Fibroblast of lung (primary cell): ENCODE measurements around the gene ACTN1. TPM values are rescaled to one million over a fixed set of nuclear protein-coding genes. Genes with fewer than 3 reads are reported as not detected.
A peak's percentile ranks its signal among the peaks of the same experiment; 100 is the strongest.

ENCODE experiments used
- DNase-seq, 2 donors: peaks; one replicate each; pipeline versions ENCODE4 v3.0.0 to v3.0.0-alpha.2; 2010; ENCODE audit warnings: low read depth in 2 of 2
- H2AFZ ChIP-seq: 2 replicates; pipeline ENCODE4 v1.5.1; 2012; ENCODE audit warnings: low read length, control low read depth, inconsistent platforms
- H3K27ac ChIP-seq: 2 replicates; pipeline ENCODE4 v1.5.1; 2011; ENCODE audit warnings: low read length, control low read depth; ENCODE audit not compliant: insufficient read depth
- H3K27me3 ChIP-seq: 2 replicates; pipeline ENCODE4 v1.5.1; 2011; ENCODE audit warnings: mild to moderate bottlenecking, low read length; ENCODE audit not compliant: control insufficient read depth, insufficient read depth
- H3K36me3 ChIP-seq: 2 replicates; pipeline ENCODE4 v1.5.1; 2011; ENCODE audit warnings: low read length; ENCODE audit not compliant: control insufficient read depth, insufficient read depth
- H3K4me1 ChIP-seq: 2 replicates; pipeline ENCODE4 v1.5.1; 2011; ENCODE audit warnings: low read length; ENCODE audit not compliant: control insufficient read depth, insufficient read depth; ENCODE audit errors: extremely low read depth
- H3K4me2 ChIP-seq: 2 replicates; pipeline ENCODE4 v1.5.1; 2011; ENCODE audit warnings: low read length, control low read depth; ENCODE audit not compliant: insufficient read depth; ENCODE audit errors: extremely low read depth
- H3K4me3 ChIP-seq, 4 experiments: fragments of 200-600 bp in 1 of 4; sonication (generic) in 1 of 4; replicated peaks in 1 of 4; 2 replicates each; pipeline ENCODE4 v1.5.1; 2011 to 2016; ENCODE audit warnings: low read length in 4 of 4, low read depth in 3 of 4, mild to moderate bottlenecking in 3 of 4, control low read depth in 2 of 4, inconsistent platforms in 1 of 4, mixed read lengths in 1 of 4; ENCODE audit not compliant: insufficient read depth in 1 of 4; ENCODE audit errors: control extremely low read depth in 1 of 4
- H3K79me2 ChIP-seq: 2 replicates; pipeline ENCODE4 v1.5.1; 2012; ENCODE audit warnings: mild to moderate bottlenecking, low read length, inconsistent platforms; ENCODE audit not compliant: control insufficient read depth, insufficient read depth
- H3K9ac ChIP-seq: 2 replicates; pipeline ENCODE4 v1.5.1; 2011; ENCODE audit warnings: mild to moderate bottlenecking, low read length, control low read depth; ENCODE audit not compliant: insufficient read depth
- H3K9me3 ChIP-seq: 2 replicates; pipeline ENCODE4 v1.5.1; 2012; ENCODE audit warnings: low read depth, low read length; ENCODE audit not compliant: control insufficient read depth, insufficient read depth
- H4K20me1 ChIP-seq: 2 replicates; pipeline ENCODE4 v1.5.1; 2011; ENCODE audit warnings: low read length; ENCODE audit not compliant: control insufficient read depth, insufficient read depth; ENCODE audit errors: extremely low read depth
- CTCF ChIP-seq, 2 donors: IDR thresholded peaks in 1 of 2; conservative IDR thresholded peaks in 1 of 2; 1 replicate in 1 of 2; 2 replicates in 1 of 2; pipeline ENCODE4 v1.5.1; 2011 to 2012; ENCODE audit warnings: low read length in 2 of 2, control low read depth in 1 of 2, inconsistent platforms in 1 of 2, low read depth in 1 of 2, mild to moderate bottlenecking in 1 of 2
- EZH2 ChIP-seq: IDR thresholded peaks from 2 replicates; pipeline ENCODE4 v1.5.1; 2012; ENCODE audit warnings: low read length, control low read depth, mild to moderate bottlenecking; ENCODE audit errors: missing control alignments
- polyA plus RNA-seq, 2 donors: library from polyadenylated mRNA; depleted of rRNA in 1 of 2; stranded (reverse) in 1 of 2; unstranded in 1 of 2; fragments of >200 nt; gene quantifications; 2 replicates each; pipeline ENCODE4 v1.2.1, GENCODE V29; 2011 to 2012; ENCODE audit warnings: missing spikeins in 1 of 2
- total RNA-seq: library from RNA; depleted of rRNA; stranded (reverse); fragments of >200 nt; gene quantifications from 2 replicates; pipeline ENCODE4 v1.2.1, GENCODE V29; 2014

The ACTN1 gene
- total and polyA plus RNA-seq, 2 donors (not counting 1 experiment from before 2014, with no cell fraction given), result 254 to 729 TPM

GRCh38 chr14:68972507-68973218, 6.4 kb downstream of the ACTN1 start:
- H3K27ac ChIP-seq, result peak overlapping the region; percentile 43
- H2AFZ ChIP-seq, result no peak overlapping the region
- peak; percentile 42 to 94 for DNase-seq
- TF ChIP-seq EZH2 (no peak), CTCF (conservative IDR thresholded peaks at IDR 0.05 in 1 of 2, IDR thresholded peaks at IDR 0.05 in 1 of 2; ENCODE audit: low read depth in 1 of 2, low read length in 2 of 2) (no peak)
- no peaks in the 10 kb centered on the region for H3K9me3 ChIP-seq
- peaks cover 4% of the 10 kb centered on the region for H4K20me1 ChIP-seq
- no peak overlapping the region for H3K4me3 ChIP-seq
- H3K9ac ChIP-seq, result no peak overlapping the region
- H3K4me2 ChIP-seq, result peak overlapping the region; percentile 54
- H3K36me3 ChIP-seq, result peaks cover 20% of the 10 kb centered on the region
- H3K79me2 ChIP-seq, result peaks cover 100% of the 10 kb centered on the region
- peaks cover 55% of the 10 kb centered on the region for H3K4me1 ChIP-seq
- no peaks in the 10 kb centered on the region for H3K27me3 ChIP-seq

GRCh38 chr14:68971411-68972035, 7.6 kb downstream of the ACTN1 start:
- H4K20me1 ChIP-seq, result peaks cover 8% of the 10 kb centered on the region
- peaks cover 100% of the 10 kb centered on the region for H3K79me2 ChIP-seq
- peaks cover 58% of the 10 kb centered on the region for H3K4me1 ChIP-seq
- TF ChIP-seq CTCF (conservative IDR thresholded peaks at IDR 0.05 in 1 of 2, IDR thresholded peaks at IDR 0.05 in 1 of 2; ENCODE audit: low read depth in 1 of 2, low read length in 2 of 2) (no peak), EZH2 (no peak)
- H3K9ac ChIP-seq, result no peak overlapping the region
- no peak overlapping the region for H2AFZ ChIP-seq
- H3K9me3 ChIP-seq, result no peaks in the 10 kb centered on the region
- no peak overlapping the region for H3K4me3 ChIP-seq
- peak overlapping the region; percentile 36 for H3K4me2 ChIP-seq
- DNase-seq, result no peak
- H3K27me3 ChIP-seq, result no peaks in the 10 kb centered on the region
- peak overlapping the region; percentile 43 for H3K27ac ChIP-seq
- peaks cover 20% of the 10 kb centered on the region for H3K36me3 ChIP-seq

GRCh38 chr14:68970736-68971135, 8.4 kb downstream of the ACTN1 start:
- H3K9me3 ChIP-seq, result no peaks in the 10 kb centered on the region
- no peak overlapping the region for H3K27ac ChIP-seq
- DNase-seq, result no peak
- peaks cover 100% of the 10 kb centered on the region for H3K79me2 ChIP-seq
- H3K36me3 ChIP-seq, result peaks cover 22% of the 10 kb centered on the region
- H4K20me1 ChIP-seq, result peaks cover 9% of the 10 kb centered on the region
- no peaks in the 10 kb centered on the region for H3K27me3 ChIP-seq
- peaks cover 56% of the 10 kb centered on the region for H3K4me1 ChIP-seq
- H3K4me3 ChIP-seq, result no peak overlapping the region
- H2AFZ ChIP-seq, result no peak overlapping the region
- no peak overlapping the region for H3K9ac ChIP-seq
- H3K4me2 ChIP-seq, result no peak overlapping the region
- TF ChIP-seq CTCF (conservative IDR thresholded peaks at IDR 0.05 in 1 of 2, IDR thresholded peaks at IDR 0.05 in 1 of 2; ENCODE audit: low read depth in 1 of 2, low read length in 2 of 2) (no peak), EZH2 (no peak)
